Activated T-cell treated with anti-CD3 and anti-CD28 coated beads, Interleukin-2, amount 50 U/mL, for 4 hours (primary cell): ENCODE measurements around the gene MYOCD. TPM values are rescaled to one million over a fixed set of nuclear protein-coding genes. Genes with fewer than 3 reads are reported as not detected.

Experiments used
- ATAC-seq, 2 donors: fragments of 200-7000 bp; cut with Tn5 transposase; one replicate each; pipeline ENCODE4 v1.10.0; 2021
- DNase-seq: peaks from one replicate; pipeline ENCODE4 v3.0.0-alpha.2; 2020
- H3K27me3 Mint-ChIP-seq: one replicate; pipeline ENCODE4 v1.8.0; 2021; ENCODE audit warnings: low read depth, mixed read lengths
- H3K36me3 Mint-ChIP-seq: one replicate; pipeline ENCODE4 v1.8.0; 2022; ENCODE audit warnings: mixed read lengths; ENCODE audit not compliant: insufficient read depth
- H3K4me1 Mint-ChIP-seq: one replicate; pipeline ENCODE4 v1.8.0; 2021; ENCODE audit warnings: low read depth, mixed read lengths
- H3K4me3 Mint-ChIP-seq: one replicate; pipeline ENCODE4 v1.8.0; 2021; ENCODE audit warnings: mild to moderate bottlenecking, moderate library complexity, mixed read lengths
- H3K9me3 Mint-ChIP-seq: one replicate; pipeline ENCODE4 v1.8.0; 2021; ENCODE audit warnings: mixed read lengths
- total RNA-seq, 3 donors: library from RNA; stranded (reverse); gene quantifications; one replicate each; pipeline ENCODE4 v1.2.1, GENCODE V29; 2021

Gene MYOCD
- total RNA-seq, 3 donors from 2014 or later: 0.03 TPM; not detected in 2

GRCh38 chr17:12789075-12789480, 123.4 kb downstream of the MYOCD start:
- ATAC-seq (no peak), DNase-seq (no peak)
- Mint-ChIP-seq H3K9me3 (no peaks in the 10 kb centered on the region), H3K4me1 (peaks cover 6% of the 10 kb centered on the region), H3K4me3 (peak overlapping the region; percentile 15), H3K27me3 (peaks cover 48% of the 10 kb centered on the region), H3K36me3 (no peaks in the 10 kb centered on the region)

- Mint-ChIP-seq H3K9me3 (no peaks in the 10 kb centered on the region), H3K4me1 (peaks cover 6% of the 10 kb centered on the region), H3K27me3 (peaks cover 48% of the 10 kb centered on the region), H3K36me3 (no peaks in the 10 kb centered on the region), H3K4me3 (peak within 1 kb of the TSS; percentile 55)
- ATAC-seq (peak; percentile 75 to 82), DNase-seq (no peak)
Measured at GRCh38 chr17:12789481-12790248, 124.0 kb downstream of the MYOCD start, which contains the start of gene ARHGAP44. Gene ARHGAP44 (plus strand): TSS chr17:12789498. CDS start chr17:12789839, 341 bp downstream.

GRCh38 chr17:12790249-12791106, 124.8 kb downstream of the MYOCD start:
- Mint-ChIP-seq H3K27me3 (peaks cover 48% of the 10 kb centered on the region), H3K36me3 (no peaks in the 10 kb centered on the region), H3K4me3 (peak overlapping the region; percentile 55), H3K9me3 (no peaks in the 10 kb centered on the region), H3K4me1 (peaks cover 6% of the 10 kb centered on the region)
- ATAC-seq (no peak), DNase-seq (no peak)

GRCh38 chr17:12794919-12795532, 129.3 kb downstream of the MYOCD start:
- peaks cover 5% of the 10 kb centered on the region for H3K4me1 Mint-ChIP-seq

GRCh38 chr17:12800855-12801365, 135.2 kb downstream of the MYOCD start:
- no peak for DNase-seq
- Mint-ChIP-seq H3K4me1 (no peaks in the 10 kb centered on the region), H3K27me3 (no peaks in the 10 kb centered on the region), H3K36me3 (no peaks in the 10 kb centered on the region), H3K4me3 (no peak overlapping the region), H3K9me3 (peaks cover 14% of the 10 kb centered on the region)
- ATAC-seq: no peak

More at GRCh38 chr17:12794919-12795532, 129.3 kb downstream of the MYOCD start:
- H3K4me3 Mint-ChIP-seq: no peak overlapping the region
- no peaks in the 10 kb centered on the region for H3K36me3 Mint-ChIP-seq
- no peak for ATAC-seq
- no peak for DNase-seq
- peaks cover 14% of the 10 kb centered on the region for H3K9me3 Mint-ChIP-seq
- peaks cover 26% of the 10 kb centered on the region for H3K27me3 Mint-ChIP-seq

GRCh38 chr17:12806630-12807029, 140.9 kb downstream of the MYOCD start:
- DNase-seq (no peak), ATAC-seq (no peak)
- Mint-ChIP-seq H3K9me3 (peaks cover 13% of the 10 kb centered on the region), H3K4me3 (no peak overlapping the region), H3K4me1 (no peaks in the 10 kb centered on the region), H3K36me3 (no peaks in the 10 kb centered on the region), H3K27me3 (no peaks in the 10 kb centered on the region)

- no peak overlapping the region for H3K4me3 Mint-ChIP-seq
- no peaks in the 10 kb centered on the region for H3K36me3 Mint-ChIP-seq
- no peaks in the 10 kb centered on the region for H3K27me3 Mint-ChIP-seq
- H3K4me1 Mint-ChIP-seq: no peaks in the 10 kb centered on the region
- no peak for DNase-seq
- H3K9me3 Mint-ChIP-seq: peaks cover 13% of the 10 kb centered on the region
- no peak for ATAC-seq
Measured at GRCh38 chr17:12808723-12809122, 143.0 kb downstream of the MYOCD start.

- Mint-ChIP-seq H3K27me3 (no peaks in the 10 kb centered on the region), H3K9me3 (peaks cover 14% of the 10 kb centered on the region), H3K4me1 (no peaks in the 10 kb centered on the region), H3K4me3 (no peak overlapping the region), H3K36me3 (no peaks in the 10 kb centered on the region)
- no peak for DNase-seq
- no peak for ATAC-seq
Measured at GRCh38 chr17:12812877-12813276, 147.2 kb downstream of the MYOCD start.

GRCh38 chr17:12813664-12814063, 148.0 kb downstream of the MYOCD start:
- no peaks in the 10 kb centered on the region for H3K4me1 Mint-ChIP-seq
- H3K27me3 Mint-ChIP-seq: no peaks in the 10 kb centered on the region
- ATAC-seq: no peak
- no peak overlapping the region for H3K4me3 Mint-ChIP-seq
- H3K36me3 Mint-ChIP-seq: no peaks in the 10 kb centered on the region
- peaks cover 13% of the 10 kb centered on the region for H3K9me3 Mint-ChIP-seq
- no peak for DNase-seq

- Mint-ChIP-seq H3K9me3 (peaks cover 8% of the 10 kb centered on the region), H3K4me3 (no peak overlapping the region), H3K36me3 (no peaks in the 10 kb centered on the region)
Measured at GRCh38 chr17:12814718-12815117, 149.0 kb downstream of the MYOCD start.

GRCh38 chr17:12815642-12816141, 150.0 kb downstream of the MYOCD start:
- peaks cover 9% of the 10 kb centered on the region for H3K9me3 Mint-ChIP-seq
- ATAC-seq (no peak), DNase-seq (no peak)
- H3K4me3 Mint-ChIP-seq: no peak overlapping the region
- H3K36me3 Mint-ChIP-seq: no peaks in the 10 kb centered on the region
- H3K27me3 Mint-ChIP-seq: no peaks in the 10 kb centered on the region
- no peaks in the 10 kb centered on the region for H3K4me1 Mint-ChIP-seq

More at GRCh38 chr17:12814718-12815117, 149.0 kb downstream of the MYOCD start:
- Mint-ChIP-seq H3K4me1 (no peaks in the 10 kb centered on the region), H3K27me3 (no peaks in the 10 kb centered on the region)
- DNase-seq: no peak
- no peak for ATAC-seq
